Measurements from ENCODE around the gene TIMP2. TPM values are rescaled to one million over a fixed set of nuclear protein-coding genes. Genes with fewer than 3 reads are reported as not detected.

The TIMP2 gene
- total RNA-seq, 4 donors from 2014 or later = 172 to 315 (median 211) TPM

GRCh38 chr17:78865682-78866390, 59.4 kb downstream of the TIMP2 start:
- Histone ChIP-seq H3K27me3 (no peaks in the 10 kb centered on the region), H3K4me1 (peaks cover 0 to 70% (median 16%) of the 10 kb centered on the region in 3 donors), H3K36me3 (peaks cover 0 to 51% of the 10 kb centered on the region in 2 donors), H3K4me3 (no peak overlapping the region), H3K9me3 (no peaks in the 10 kb centered on the region), H3K27ac (peak overlapping the region in 3 of 4 donors; percentile 60 to 69 (median 60))
- 9 to 10% methylated on average over 11 to 19 of the region's 19 CpGs for WGBS, 2 donors (ENCODE audit: low coverage in 1 of 2)
- ATAC-seq = peak; percentile 28
- peak; percentile 17 for TF ChIP-seq POLR2AphosphoS5 (IDR thresholded peaks at IDR 0.05)
- TF ChIP-seq CTCF (IDR thresholded peaks at IDR 0.05) = peak in 3 of 4 experiments; percentile 91 to 94 (median 92)
- TF ChIP-seq EP300 (IDR thresholded peaks at IDR 0.05) = no peak
- TF ChIP-seq POLR2A (IDR thresholded peaks at IDR 0.05) = no peak

DNA sequence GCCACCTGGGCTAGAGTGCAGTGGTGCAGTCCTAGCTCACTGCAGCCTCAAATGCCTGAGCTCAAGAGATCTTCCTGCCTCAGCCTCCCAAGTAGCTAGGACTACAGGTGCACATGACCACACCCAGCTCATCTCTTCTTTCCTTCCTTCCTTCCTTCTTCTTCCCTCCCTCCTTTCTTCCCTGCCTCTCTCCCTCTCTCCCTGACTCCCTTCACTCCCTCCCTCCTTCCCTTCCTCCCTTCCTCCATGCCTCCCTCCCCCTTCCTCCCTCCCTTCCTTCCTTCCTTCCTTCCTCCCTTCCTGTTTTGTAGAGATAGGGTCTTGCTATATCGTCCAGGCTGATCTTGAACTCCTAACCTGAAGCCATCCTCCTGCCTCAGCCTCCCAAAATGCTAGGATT, 61.1 kb downstream of the TIMP2 start:
- H3K4me1 ChIP-seq = peaks cover 0 to 70% (median 16%) of the 10 kb centered on the region in 3 donors
- peaks cover 0 to 48% of the 10 kb centered on the region in 2 donors for H3K36me3 ChIP-seq
- no peak overlapping the region for H3K4me3 ChIP-seq
- ATAC-seq = no peak
- H3K27ac ChIP-seq = peak overlapping the region in 3 of 4 donors; percentile 78 to 86 (median 85)
- TF ChIP-seq CTCF (IDR thresholded peaks at IDR 0.05) = no peak
- TF ChIP-seq EP300 (IDR thresholded peaks at IDR 0.05) = no peak
- no peak for TF ChIP-seq POLR2AphosphoS5 (IDR thresholded peaks at IDR 0.05)
- TF ChIP-seq POLR2A (IDR thresholded peaks at IDR 0.05) = no peak
- no peaks in the 10 kb centered on the region for H3K9me3 ChIP-seq
- WGBS, 2 donors (ENCODE audit: low coverage in 1 of 2) = 58% methylated on average over 1 of the region's 1 CpG; no CpG with 5 or more reads in 1 of the 2 donors
- H3K27me3 ChIP-seq = no peaks in the 10 kb centered on the region

DNA sequence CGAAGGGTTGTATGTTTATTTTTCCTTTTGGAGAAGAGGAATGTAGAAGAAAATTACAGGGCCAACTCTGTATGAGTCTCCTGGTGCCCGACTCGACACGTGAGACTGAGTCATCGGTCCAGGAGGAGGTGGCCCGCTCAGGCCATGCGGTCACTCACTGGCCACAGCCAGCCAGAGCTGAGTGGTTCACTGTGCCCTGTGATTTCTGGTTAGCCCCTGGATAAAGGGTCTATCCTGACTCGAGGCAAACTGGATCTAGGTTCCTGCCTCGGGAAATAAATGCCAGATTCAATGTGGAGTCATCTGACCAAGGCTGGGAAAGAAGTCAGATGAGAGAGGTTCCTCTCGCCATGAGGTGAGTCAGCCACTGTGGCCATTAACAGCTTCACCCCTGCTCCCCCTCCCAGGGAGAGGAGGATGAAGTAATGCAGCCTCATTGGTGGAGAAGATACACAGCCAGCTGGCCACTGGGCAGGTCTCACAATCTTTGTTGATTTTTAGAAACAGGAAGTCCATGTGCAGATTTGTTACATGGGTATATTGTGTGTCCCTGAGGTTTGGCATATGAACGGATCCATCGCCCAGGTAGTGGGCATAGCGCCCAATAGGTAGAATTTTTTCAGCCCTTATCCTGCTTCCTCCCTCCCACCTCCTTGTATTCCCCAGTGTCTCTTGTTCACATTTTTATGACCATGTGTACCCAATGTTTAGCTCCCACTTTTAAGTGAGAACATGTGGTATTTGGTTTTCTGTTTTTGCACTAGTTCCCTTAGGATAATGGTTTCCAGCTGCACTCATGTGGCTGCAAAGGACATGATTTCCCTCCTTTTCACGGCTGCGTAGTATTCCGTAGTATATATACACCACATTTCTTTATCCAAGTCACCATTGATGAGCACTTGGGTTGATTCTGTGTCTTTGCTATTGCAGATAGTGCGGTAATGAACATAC, 62.8 kb downstream of the TIMP2 start:
- peak; percentile 96 for ATAC-seq
- Histone ChIP-seq H3K27ac (peak overlapping the region; percentile 19 to 86 (median 82)), H3K4me1 (peaks cover 0 to 57% (median 16%) of the 10 kb centered on the region in 3 donors), H3K27me3 (no peaks in the 10 kb centered on the region), H3K36me3 (peaks cover 0 to 46% of the 10 kb centered on the region in 2 donors), H3K4me3 (no peak overlapping the region), H3K9me3 (no peaks in the 10 kb centered on the region)
- TF ChIP-seq POLR2AphosphoS5 (IDR thresholded peaks at IDR 0.05) (peak; percentile 78), EP300 (IDR thresholded peaks at IDR 0.05) (no peak)
- WGBS, 2 donors (ENCODE audit: low coverage in 1 of 2) = 51 to 71% methylated on average over 9 to 14 of the region's 17 CpGs

DNA sequence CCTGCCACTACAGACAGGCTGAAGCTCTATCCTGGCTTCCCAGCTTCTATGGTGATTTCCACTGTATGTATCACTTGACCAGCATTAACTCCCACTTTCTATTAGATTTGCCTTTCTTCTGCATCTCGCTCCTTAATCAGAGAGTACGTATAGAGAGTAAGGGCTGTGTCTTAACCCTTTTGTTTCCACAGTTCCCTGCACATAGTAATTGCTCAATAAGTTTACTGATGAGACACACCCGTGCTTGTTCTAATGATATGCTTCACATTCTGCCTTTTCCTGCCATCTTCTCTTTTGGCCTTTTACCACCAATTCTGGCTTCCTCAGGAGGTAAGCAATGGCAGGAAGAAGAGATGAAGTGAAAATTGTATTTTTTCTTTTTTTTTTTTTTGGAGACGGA, 64.0 kb downstream of the TIMP2 start:
- Histone ChIP-seq H3K36me3 (peaks cover 0 to 48% of the 10 kb centered on the region in 2 donors), H3K27me3 (no peaks in the 10 kb centered on the region), H3K4me1 (peaks cover 0 to 45% (median 6%) of the 10 kb centered on the region in 3 donors), H3K27ac (peak overlapping the region; percentile 14 to 86 (median 82)), H3K9me3 (no peaks in the 10 kb centered on the region), H3K4me3 (no peak overlapping the region)
- 84 to 88% methylated on average over 2 to 4 of the region's 4 CpGs for WGBS, 2 donors (ENCODE audit: low coverage in 1 of 2)
- TF ChIP-seq EP300 (IDR thresholded peaks at IDR 0.05) (no peak), CTCF (IDR thresholded peaks at IDR 0.05) (no peak), POLR2AphosphoS5 (IDR thresholded peaks at IDR 0.05) (no peak), POLR2A (IDR thresholded peaks at IDR 0.05) (no peak)
- ATAC-seq = no peak

DNA sequence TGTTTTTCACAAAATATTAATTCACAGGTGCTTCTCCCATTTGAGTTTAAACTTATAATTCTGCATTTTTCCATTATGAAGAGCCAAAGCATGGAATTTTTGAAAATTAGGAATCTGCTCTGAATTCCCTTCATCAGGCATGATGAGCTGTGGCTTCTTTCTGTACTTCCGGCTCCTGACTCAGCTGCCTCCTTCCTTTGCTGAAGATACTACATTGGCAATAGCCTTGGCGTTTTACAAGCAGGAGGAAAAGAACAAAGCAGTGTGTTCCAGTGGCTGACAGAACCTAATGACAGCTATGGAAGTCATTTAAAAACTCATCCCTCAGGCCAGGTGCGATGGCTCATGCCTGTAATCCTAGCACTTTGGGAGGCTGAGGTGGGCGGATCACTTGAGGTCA, 66.1 kb downstream of the TIMP2 start:
- Histone ChIP-seq H3K27me3 (no peaks in the 10 kb centered on the region), H3K9me3 (no peaks in the 10 kb centered on the region), H3K4me3 (no peak overlapping the region), H3K4me1 (peaks cover 0 to 29% (median 0%) of the 10 kb centered on the region in 3 donors), H3K36me3 (peaks cover 0 to 65% of the 10 kb centered on the region in 2 donors), H3K27ac (peak overlapping the region in 1 of 4 donors; percentile 86)
- ATAC-seq = no peak
- 56% methylated on average over 1 of the region's 4 CpGs; no CpG with 5 or more reads in 1 of the 2 donors for WGBS, 2 donors (ENCODE audit: low coverage in 1 of 2)
- TF ChIP-seq CTCF (IDR thresholded peaks at IDR 0.05) = no peak
- no peak for TF ChIP-seq POLR2A (IDR thresholded peaks at IDR 0.05)
- no peak for TF ChIP-seq POLR2AphosphoS5 (IDR thresholded peaks at IDR 0.05)
- no peak for TF ChIP-seq EP300 (IDR thresholded peaks at IDR 0.05)

Measured in gastroesophageal sphincter (tissue), 4 donors.